Neural cell (in vitro differentiated cells): ENCODE results near the gene TMEM273. TPM values are rescaled to one million over a fixed set of nuclear protein-coding genes. Genes with fewer than 3 reads are reported as not detected.

Experiments
- H2AFZ ChIP-seq: fragments of 200-600, 300-800 bp; sonication (generic), shearing (Covaris generic); 2 replicates; pipeline ENCODE4 v1.6.0; 2014; ENCODE audit warnings: low read depth, mild to moderate bottlenecking, antibody characterized with exemption, low read length, moderate library complexity
- H3F3A ChIP-seq: fragments of 200-600 bp; shearing (Covaris generic); 2 replicates; pipeline ENCODE4 v1.6.1; 2016; ENCODE audit warnings: mild to moderate bottlenecking, moderate library complexity, mixed read lengths, antibody characterized with exemption, low read length; ENCODE audit not compliant: insufficient read depth, poor library complexity, severe bottlenecking
- H3K27ac ChIP-seq: fragments of 200-600, 300-800 bp; sonication (generic), shearing (Covaris generic); 2 replicates; pipeline ENCODE4 v1.5.1; 2014; ENCODE audit warnings: mild to moderate bottlenecking, low read length, moderate library complexity
- H3K27me3 ChIP-seq: fragments of 300-800, 200-600 bp; sonication (generic), shearing (Covaris generic); 2 replicates; pipeline ENCODE4 v1.6.0; 2014; ENCODE audit warnings: mild to moderate bottlenecking, low read depth, low read length, moderate library complexity; ENCODE audit not compliant: insufficient read depth
- H3K36me3 ChIP-seq: fragments of 300-800, 200-600 bp; sonication (generic), shearing (Covaris generic); 2 replicates; pipeline ENCODE4 v1.5.1; 2014; ENCODE audit warnings: mild to moderate bottlenecking, antibody characterized with exemption, low read length, moderate library complexity; ENCODE audit not compliant: insufficient read depth
- H3K4me2 ChIP-seq: fragments of 300-800, 200-600 bp; sonication (generic), shearing (Covaris generic); 2 replicates; pipeline ENCODE4 v1.6.0; 2014; ENCODE audit warnings: mild to moderate bottlenecking, low read length
- H3K4me3 ChIP-seq: fragments of 300-800, 200-600 bp; sonication (generic), shearing (Covaris generic); 2 replicates; pipeline ENCODE4 v1.5.1; 2014; ENCODE audit warnings: mild to moderate bottlenecking, low read length, moderate library complexity
- H3K79me2 ChIP-seq: fragments of 200-600 bp; shearing (Covaris generic); replicated peaks from 2 replicates; pipeline ENCODE4 v1.6.0; 2014; ENCODE audit warnings: mild to moderate bottlenecking, low read length, moderate library complexity; ENCODE audit not compliant: insufficient read depth
- H3K9ac ChIP-seq: fragments of 300-800, 200-600 bp; sonication (generic), shearing (Covaris generic); 2 replicates; pipeline ENCODE4 v1.6.1; 2016; ENCODE audit warnings: mild to moderate bottlenecking, low read length, mixed read lengths
- H3K9me2 ChIP-seq: fragments of 200-600 bp; shearing (Covaris generic); 2 replicates; pipeline ENCODE4 v1.6.1; 2016; ENCODE audit warnings: mild to moderate bottlenecking, low read length, mixed read lengths; ENCODE audit not compliant: insufficient read depth
- H3K9me3 ChIP-seq: fragments of 200-600, 300-800 bp; sonication (generic), shearing (Covaris generic); 2 replicates; pipeline ENCODE4 v1.6.1; 2016; ENCODE audit warnings: mild to moderate bottlenecking, mixed run types, low read length, moderate library complexity, mixed read lengths
- H4K20me1 ChIP-seq: fragments of 200-600 bp; shearing (Covaris generic); 2 replicates; pipeline ENCODE4 v1.6.1; 2016; ENCODE audit warnings: mild to moderate bottlenecking, mixed run types; ENCODE audit not compliant: insufficient read depth
- CTCF ChIP-seq: fragments of 450-650 bp; IDR thresholded peaks from 2 replicates; pipeline ENCODE4 v1.5.1; 2014; ENCODE audit warnings: antibody characterized with exemption, mild to moderate bottlenecking, moderate library complexity; ENCODE audit not compliant: poor library complexity, severe bottlenecking
- EP300 ChIP-seq: fragments of 450-650 bp; conservative IDR thresholded peaks from 2 replicates; pipeline ENCODE4 v1.6.1; 2014; ENCODE audit warnings: antibody characterized with exemption, mild to moderate bottlenecking, moderate library complexity; ENCODE audit not compliant: poor library complexity, severe bottlenecking
- EZH2 ChIP-seq: fragments of 200-600, 300-800 bp; shearing (Covaris generic), sonication (generic); IDR thresholded peaks from 2 replicates; pipeline ENCODE4 v1.6.1; 2014; ENCODE audit warnings: antibody characterized with exemption, low read length, borderline replicate concordance, mild to moderate bottlenecking; ENCODE audit not compliant: insufficient read depth, poor library complexity, severe bottlenecking
- MXI1 ChIP-seq: fragments of 450-650 bp; conservative IDR thresholded peaks from 2 replicates; pipeline ENCODE4 v1.6.1; 2014; ENCODE audit warnings: antibody characterized with exemption, mild to moderate bottlenecking; ENCODE audit not compliant: poor library complexity, severe bottlenecking
- POLR2AphosphoS5 ChIP-seq: IDR thresholded peaks from 2 replicates; pipeline ENCODE4 v1.6.1; 2012
- RAD21 ChIP-seq: fragments of 450-650 bp; conservative IDR thresholded peaks from 2 replicates; pipeline ENCODE4 v1.6.1; 2014; ENCODE audit warnings: antibody characterized with exemption, mild to moderate bottlenecking, moderate library complexity
- REST ChIP-seq: IDR thresholded peaks from 2 replicates; pipeline ENCODE4 v1.6.1; 2012; ENCODE audit warnings: borderline replicate concordance
- TAF1 ChIP-seq: IDR thresholded peaks from 2 replicates; pipeline ENCODE4 v1.6.1; 2012; ENCODE audit warnings: low read depth
- polyA plus RNA-seq: library from polyadenylated mRNA; depleted of rRNA; stranded (reverse); fragments of >200 nt; gene quantifications from 2 replicates; pipeline ENCODE4 v1.2.3, GENCODE V29; 2014

Gene TMEM273
- polyA plus RNA-seq, 1 donor from 2014 or later: not detected

GRCh38 chr10:49227406-49227805 lies 39.2 kb upstream of the TMEM273 start:
- TF ChIP-seq CTCF (no peak), TAF1 (no peak), MXI1 (no peak)
- H3K9ac ChIP-seq: no peak overlapping the region
- no peaks in the 10 kb centered on the region for H3K36me3 ChIP-seq

GRCh38 chr10:49226594-49226993 lies 38.4 kb upstream of the TMEM273 start:
- Histone ChIP-seq H3K9me3 (no peaks in the 10 kb centered on the region), H3K36me3 (no peaks in the 10 kb centered on the region), H3K27ac (no peak overlapping the region), H3K4me3 (no peak overlapping the region), H3K9ac (no peak overlapping the region), H3K27me3 (no peaks in the 10 kb centered on the region), H4K20me1 (no peaks in the 10 kb centered on the region), H3K4me2 (no peak overlapping the region), H3K9me2 (no peaks in the 10 kb centered on the region), H3K79me2 (no peaks in the 10 kb centered on the region), H3F3A (no peaks in the 10 kb centered on the region), H2AFZ (no peak overlapping the region)
- TF ChIP-seq RAD21 (no peak), CTCF (no peak), REST (no peak), POLR2AphosphoS5 (no peak), TAF1 (no peak), EZH2 (no peak), MXI1 (no peak), EP300 (no peak)

More at GRCh38 chr10:49227406-49227805, 39.2 kb upstream of the TMEM273 start:
- H3K9me2 ChIP-seq: no peaks in the 10 kb centered on the region
- no peaks in the 10 kb centered on the region for H3K9me3 ChIP-seq
- no peak overlapping the region for H3K4me3 ChIP-seq
- no peaks in the 10 kb centered on the region for H3F3A ChIP-seq
- H2AFZ ChIP-seq: no peak overlapping the region
- no peaks in the 10 kb centered on the region for H3K79me2 ChIP-seq
- no peaks in the 10 kb centered on the region for H4K20me1 ChIP-seq
- H3K27ac ChIP-seq: no peak overlapping the region
- H3K27me3 ChIP-seq: no peaks in the 10 kb centered on the region
- H3K4me2 ChIP-seq: no peak overlapping the region
